Fibroblast of mammary gland (primary cell): ENCODE results near the gene ENDOD1.

ENCODE experiments used
- DNase-seq: peaks from one replicate; pipeline ENCODE4 v3.0.0-alpha.2; 2010; ENCODE audit warnings: low read depth
- H3K4me3 ChIP-seq: 2 replicates; pipeline ENCODE4 v1.5.1; 2011; ENCODE audit warnings: low read depth, mild to moderate bottlenecking, low read length, moderate library complexity; ENCODE audit not compliant: control insufficient read depth
- CTCF ChIP-seq: conservative IDR thresholded peaks from 2 replicates; pipeline ENCODE4 v1.5.1; 2011; ENCODE audit warnings: low read depth, low read length, inconsistent platforms; ENCODE audit not compliant: control insufficient read depth, insufficient read depth

ENDOD1 gene

GRCh38 chr11:95148406-95148805 is 58.8 kb downstream of the ENDOD1 start:
- DNase-seq = no peak
- H3K4me3 ChIP-seq = no peak overlapping the region
- TF ChIP-seq CTCF = no peak

GRCh38 chr11:95148938-95149337 is 59.3 kb downstream of the ENDOD1 start:
- DNase-seq = no peak
- TF ChIP-seq CTCF = no peak
- no peak overlapping the region for H3K4me3 ChIP-seq

GRCh38 chr11:95149651-95150364 is 60.2 kb downstream of the ENDOD1 start:
- no peak overlapping the region for H3K4me3 ChIP-seq
- no peak for DNase-seq
- TF ChIP-seq CTCF = no peak

- TF ChIP-seq CTCF = peak; percentile 71
- peak; percentile 89 for DNase-seq
These were observed 61.5 kb downstream of the ENDOD1 start for GRCh38 chr11:95150956-95151684.

GRCh38 chr11:95152876-95153856 is 63.5 kb downstream of the ENDOD1 start:
- no peak for DNase-seq
- no peak for TF ChIP-seq CTCF
- H3K4me3 ChIP-seq = no peak overlapping the region

More at GRCh38 chr11:95150956-95151684, 61.5 kb downstream of the ENDOD1 start:
- peak overlapping the region; percentile 66 for H3K4me3 ChIP-seq

- no peak for TF ChIP-seq CTCF
- no peak overlapping the region for H3K4me3 ChIP-seq
- DNase-seq = no peak
These were observed 64.2 kb downstream of the ENDOD1 start for GRCh38 chr11:95153857-95154246.
